MM.1S (cell line): Measurements from ENCODE around the gene LMO7.

Experiments used
- DNase-seq: peaks from one replicate; pipeline ENCODE4 v3.0.0-alpha.2; 2015
- H2AFZ ChIP-seq: fragments of 300-600 bp; sonication (generic); 2 replicates; pipeline ENCODE4 v1.6.0; 2016; ENCODE audit warnings: antibody characterized with exemption, low read length
- H3F3A ChIP-seq: fragments of 300-600 bp; sonication (generic); 2 replicates; pipeline ENCODE4 v1.6.1; 2016; ENCODE audit warnings: mild to moderate bottlenecking, antibody characterized with exemption, low read length, moderate library complexity, mixed read lengths; ENCODE audit not compliant: insufficient read depth
- H3K27ac ChIP-seq: fragments of 300-600 bp; sonication (generic); 2 replicates; pipeline ENCODE4 v1.5.1; 2016; ENCODE audit warnings: mild to moderate bottlenecking, low read length
- H3K27me3 ChIP-seq: fragments of 300-600 bp; sonication (generic); replicated peaks from 2 replicates; pipeline ENCODE4 v1.6.0; 2016; ENCODE audit warnings: low read length; ENCODE audit not compliant: insufficient read depth
- H3K36me3 ChIP-seq: fragments of 300-600 bp; sonication (generic); replicated peaks from 2 replicates; pipeline ENCODE4 v1.6.1; 2016; ENCODE audit warnings: mild to moderate bottlenecking, low read length, mixed read lengths; ENCODE audit not compliant: insufficient read depth
- H3K4me1 ChIP-seq: fragments of 300-600 bp; sonication (generic); 2 replicates; pipeline ENCODE4 v1.6.1; 2016; ENCODE audit warnings: low read length, mixed read lengths
- H3K4me2 ChIP-seq: fragments of 300-600 bp; sonication (generic); 2 replicates; pipeline ENCODE4 v1.6.0; 2016; ENCODE audit warnings: low read depth, low read length
- H3K4me3 ChIP-seq: fragments of 300-600 bp; sonication (generic); 2 replicates; pipeline ENCODE4 v1.5.1; 2016; ENCODE audit warnings: low read length, mixed read lengths
- H3K79me2 ChIP-seq: fragments of 300-600 bp; sonication (generic); 2 replicates; pipeline ENCODE4 v1.6.1; 2016; ENCODE audit warnings: mixed run types, low read length, mixed read lengths
- H3K9ac ChIP-seq: fragments of 300-600 bp; sonication (generic); 2 replicates; pipeline ENCODE4 v1.6.1; 2016; ENCODE audit warnings: low read length, mixed read lengths
- H3K9me2 ChIP-seq: fragments of 300-600 bp; sonication (generic); replicated peaks from 2 replicates; pipeline ENCODE4 v1.6.1; 2016; ENCODE audit warnings: mild to moderate bottlenecking, low read length, mixed read lengths; ENCODE audit not compliant: insufficient read depth
- H3K9me3 ChIP-seq: fragments of 300-600 bp; sonication (generic); replicated peaks from 2 replicates; pipeline ENCODE4 v1.6.1; 2016; ENCODE audit warnings: mild to moderate bottlenecking, low read length, mixed read lengths; ENCODE audit not compliant: insufficient read depth
- H4K20me1 ChIP-seq: fragments of 300-600 bp; sonication (generic); 2 replicates; pipeline ENCODE4 v1.6.1; 2016; ENCODE audit warnings: mild to moderate bottlenecking, low read length, moderate library complexity, mixed read lengths; ENCODE audit not compliant: insufficient read depth
- CTCF ChIP-seq: fragments of 300-600 bp; sonication (generic); IDR thresholded peaks from 2 replicates; pipeline ENCODE4 v1.5.1; 2016; ENCODE audit warnings: antibody characterized with exemption, low read length, mixed read lengths
- EZH2 ChIP-seq: fragments of 300-600 bp; sonication (generic); optimal IDR thresholded peaks from 2 replicates; pipeline ENCODE3; 2017; ENCODE audit warnings: low read depth, mild to moderate bottlenecking, antibody characterized with exemption, low read length, mixed read lengths
- EZH2phosphoT487 ChIP-seq: fragments of 300-600 bp; sonication (generic); IDR thresholded peaks from 2 replicates; pipeline ENCODE4 v1.6.1; 2018; ENCODE audit warnings: antibody characterized with exemption, low read length

LMO7 gene

GRCh38 chr13:75797719-75798118 lies 161.6 kb downstream of the LMO7 start:
- Histone ChIP-seq H3K27ac (no peak overlapping the region), H3K9me3 (no peaks in the 10 kb centered on the region), H3K9ac (no peak overlapping the region), H3K9me2 (no peaks in the 10 kb centered on the region), H2AFZ (no peak overlapping the region), H3F3A (no peaks in the 10 kb centered on the region), H3K36me3 (no peaks in the 10 kb centered on the region), H3K4me3 (no peak overlapping the region), H3K4me1 (no peaks in the 10 kb centered on the region), H4K20me1 (no peaks in the 10 kb centered on the region), H3K4me2 (no peak overlapping the region), H3K27me3 (no peaks in the 10 kb centered on the region), H3K79me2 (no peaks in the 10 kb centered on the region)
- TF ChIP-seq EZH2 (no peak), EZH2phosphoT487 (no peak), CTCF (no peak)
- no peak for DNase-seq

GRCh38 chr13:75798353-75799255 lies 162.5 kb downstream of the LMO7 start:
- Histone ChIP-seq H3K4me2 (no peak overlapping the region), H3K4me3 (no peak overlapping the region), H3K9me2 (no peaks in the 10 kb centered on the region), H3K79me2 (no peaks in the 10 kb centered on the region), H3K9ac (no peak overlapping the region), H3K27me3 (no peaks in the 10 kb centered on the region), H3K9me3 (no peaks in the 10 kb centered on the region), H3K36me3 (no peaks in the 10 kb centered on the region), H4K20me1 (no peaks in the 10 kb centered on the region), H3F3A (no peaks in the 10 kb centered on the region), H3K4me1 (no peaks in the 10 kb centered on the region), H3K27ac (no peak overlapping the region), H2AFZ (no peak overlapping the region)
- TF ChIP-seq EZH2 (no peak), CTCF (no peak), EZH2phosphoT487 (no peak)
- DNase-seq = no peak

- no peak for TF ChIP-seq EZH2
- TF ChIP-seq EZH2phosphoT487 = no peak
- no peak for TF ChIP-seq CTCF
- H3K4me1 ChIP-seq = no peaks in the 10 kb centered on the region
- no peaks in the 10 kb centered on the region for H3K79me2 ChIP-seq
- DNase-seq = no peak
- no peaks in the 10 kb centered on the region for H3K27me3 ChIP-seq
- H3K4me2 ChIP-seq = no peak overlapping the region
- no peaks in the 10 kb centered on the region for H3K36me3 ChIP-seq
- H3K27ac ChIP-seq = no peak overlapping the region
- H3K9me2 ChIP-seq = no peaks in the 10 kb centered on the region
- H3K4me3 ChIP-seq = no peak overlapping the region
- no peaks in the 10 kb centered on the region for H4K20me1 ChIP-seq
- no peaks in the 10 kb centered on the region for H3K9me3 ChIP-seq
- no peaks in the 10 kb centered on the region for H3F3A ChIP-seq
- no peak overlapping the region for H3K9ac ChIP-seq
- H2AFZ ChIP-seq = no peak overlapping the region
These were observed 164.4 kb downstream of the LMO7 start for GRCh38 chr13:75800545-75800944.
